CD4-positive, alpha-beta T cell treated with Interleukin-17A for 4 hours (primary cell): ENCODE data around the gene DHRSX.
"Not testable (repeated sequence)": the region's sequence is repeated elsewhere in the genome, so short reads cannot be mapped to it uniquely, and the experiment has no call there.

ENCODE experiments used
- DNase-seq: peaks from one replicate; pipeline ENCODE4 v3.0.0-alpha.2; 2020; ENCODE audit warnings: mixed read lengths

Gene DHRSX

GRCh38 chrX:2474280-2474962 is 26.4 kb downstream of the DHRSX start:
- no peak for DNase-seq

GRCh38 chrX:2473064-2473463 is 27.7 kb downstream of the DHRSX start:
- not testable (repeated sequence) for DNase-seq

DNA sequence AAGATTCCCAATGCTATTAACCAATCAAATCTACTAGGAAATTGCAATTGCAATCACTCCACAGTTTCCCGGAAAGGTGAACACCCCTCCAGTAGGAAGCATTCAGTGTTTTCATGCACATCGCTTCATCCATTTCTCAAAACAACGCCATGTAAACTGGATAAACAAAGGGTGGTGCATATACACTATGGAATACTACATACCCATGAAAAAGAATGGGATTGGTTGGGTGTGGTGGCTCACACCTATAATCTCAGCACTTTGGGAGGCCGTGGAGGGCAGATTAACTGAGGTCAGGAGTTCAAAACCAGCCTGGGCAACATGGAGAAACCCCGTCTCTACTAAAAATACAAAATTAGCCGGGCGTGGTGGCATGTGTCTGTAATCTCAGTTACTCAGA is 29.1 kb downstream of the DHRSX start:
- DNase-seq = no peak

- not testable (repeated sequence) for DNase-seq
Measured at GRCh38 chrX:2471126-2471525, 29.6 kb downstream of the DHRSX start.

DNA sequence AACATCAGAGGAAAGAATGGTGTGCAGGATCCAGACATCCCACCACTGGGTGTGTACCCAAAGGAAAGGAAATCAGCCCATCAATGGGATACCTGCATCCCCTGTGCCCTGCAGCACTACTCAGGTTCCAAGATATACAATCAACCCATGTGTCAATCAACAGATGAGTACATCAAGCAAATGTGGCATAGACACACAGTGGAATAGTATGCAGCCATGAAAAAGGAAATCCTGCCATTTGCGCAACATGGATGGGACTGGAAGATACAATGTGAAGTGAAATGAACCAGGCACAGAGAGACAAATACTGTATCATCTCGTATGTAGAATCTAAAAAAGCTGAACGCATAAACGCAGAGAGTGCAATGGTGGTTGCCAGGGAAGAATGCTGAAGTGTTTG is 30.9 kb downstream of the DHRSX start:
- DNase-seq = not testable (repeated sequence)

- DNase-seq = no peak
Measured at GRCh38 chrX:2469196-2469685, 31.5 kb downstream of the DHRSX start.

- DNase-seq = no peak
Measured at GRCh38 chrX:2468261-2469195, 32.2 kb downstream of the DHRSX start.

DNA sequence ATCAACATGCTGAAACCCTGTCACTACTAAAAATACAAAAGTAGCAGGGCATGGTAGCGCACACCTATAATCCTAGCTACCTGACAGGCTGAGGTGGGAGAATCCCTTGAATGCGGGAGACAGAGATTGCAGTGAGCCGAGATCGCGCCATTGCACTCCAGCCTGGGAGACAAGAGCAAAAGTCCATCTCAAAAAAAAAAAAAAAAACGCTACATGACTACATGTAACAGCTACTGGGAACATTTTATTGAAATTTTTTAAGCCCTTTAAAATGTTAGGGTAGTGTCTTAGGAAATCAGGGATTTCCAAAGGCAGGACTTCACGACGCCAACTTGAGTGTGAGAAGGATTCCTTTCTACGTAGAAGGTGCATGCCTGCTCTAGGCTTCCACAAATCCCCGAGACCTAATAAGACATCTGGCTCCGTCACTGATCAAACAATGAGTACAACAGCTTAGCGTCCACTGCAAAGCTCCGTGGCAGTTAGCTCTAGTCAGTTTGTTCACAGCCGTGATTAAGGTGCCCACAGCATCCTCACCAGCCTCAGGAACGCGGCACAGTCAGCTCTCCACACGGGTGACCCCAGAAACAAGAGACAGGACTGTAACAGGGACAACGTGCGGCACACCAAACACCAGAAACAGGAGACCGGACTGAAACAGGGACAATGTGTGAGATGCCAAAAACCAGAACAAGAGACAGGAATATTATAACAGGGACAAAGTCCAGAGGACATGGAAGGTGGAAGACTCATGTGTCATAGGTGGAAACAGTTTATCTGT is 33.7 kb downstream of the DHRSX start:
- DNase-seq = no peak

GRCh38 chrX:2464677-2465166 is 36.1 kb downstream of the DHRSX start:
- no peak for DNase-seq

DNA sequence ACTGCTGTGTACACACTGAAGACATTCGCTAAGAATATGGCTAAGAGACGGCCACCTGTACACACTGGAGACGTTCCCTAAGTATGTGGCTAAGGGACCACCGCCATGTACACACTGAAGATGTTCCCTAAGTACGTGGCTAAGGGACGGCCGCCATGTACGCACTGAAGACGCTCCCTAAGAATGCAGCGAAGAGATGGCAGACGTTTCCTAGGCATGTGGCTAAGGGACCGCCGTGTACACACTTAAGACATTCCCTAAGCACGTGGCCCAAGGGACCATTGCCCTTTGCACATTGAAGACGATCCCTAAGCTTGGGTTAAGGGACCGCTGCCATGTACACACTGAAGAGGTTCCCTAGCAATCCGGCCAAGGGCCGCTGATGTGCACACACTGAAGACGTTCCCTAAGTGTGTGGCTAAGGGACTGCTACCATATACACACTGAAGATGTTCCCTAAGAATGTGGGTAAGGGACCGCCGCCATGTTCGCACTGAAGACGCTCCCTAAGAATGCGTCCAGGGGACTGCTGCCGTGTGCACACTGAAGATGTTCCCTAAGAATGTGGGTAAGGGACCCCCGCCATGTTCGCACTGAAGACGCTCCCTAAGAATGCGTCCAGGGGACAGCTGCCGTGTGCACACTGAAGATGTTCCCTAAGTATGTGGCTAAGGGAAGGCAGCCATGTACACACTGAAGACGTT is 36.7 kb downstream of the DHRSX start:
- DNase-seq = no peak

DNA sequence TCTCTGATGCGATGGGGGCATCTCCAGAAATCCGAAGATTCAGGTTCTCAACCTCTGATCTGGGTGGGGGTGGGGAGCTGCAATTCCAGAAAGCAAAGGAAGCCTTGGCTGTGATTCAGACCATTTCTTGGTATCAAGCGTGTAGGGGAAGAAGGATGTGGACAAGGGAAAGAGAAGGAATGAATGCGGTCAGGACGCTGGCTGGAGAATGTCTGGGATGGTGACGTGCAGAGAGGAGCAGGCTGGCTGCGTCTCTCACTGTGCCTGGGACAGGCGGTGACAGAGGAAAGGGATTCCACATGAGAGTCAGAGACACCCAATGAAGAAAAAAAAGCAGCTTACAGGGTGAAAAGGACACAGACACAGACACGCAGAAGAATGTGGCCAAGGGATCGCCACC is 37.3 kb downstream of the DHRSX start:
- DNase-seq = not testable (repeated sequence)

DNA sequence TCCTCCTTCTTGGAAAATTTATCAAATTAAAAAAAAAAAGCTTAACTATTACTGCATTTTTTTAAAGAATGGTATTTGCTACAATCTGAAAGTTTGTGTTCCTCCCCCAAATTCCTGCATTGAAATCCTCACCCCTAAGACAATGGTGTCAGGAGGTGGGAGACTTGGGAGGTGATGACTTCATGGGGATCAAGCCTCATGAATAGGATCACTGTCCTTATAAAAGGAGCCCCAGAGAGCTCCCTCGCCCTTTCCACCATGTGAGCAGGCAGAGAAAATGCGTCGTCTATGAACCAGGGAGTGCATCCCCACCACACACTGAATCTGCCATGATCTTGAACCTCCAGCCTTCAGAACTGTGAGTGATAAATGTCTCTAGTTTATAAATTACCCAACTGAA is 38.0 kb downstream of the DHRSX start:
- no peak for DNase-seq

DNA sequence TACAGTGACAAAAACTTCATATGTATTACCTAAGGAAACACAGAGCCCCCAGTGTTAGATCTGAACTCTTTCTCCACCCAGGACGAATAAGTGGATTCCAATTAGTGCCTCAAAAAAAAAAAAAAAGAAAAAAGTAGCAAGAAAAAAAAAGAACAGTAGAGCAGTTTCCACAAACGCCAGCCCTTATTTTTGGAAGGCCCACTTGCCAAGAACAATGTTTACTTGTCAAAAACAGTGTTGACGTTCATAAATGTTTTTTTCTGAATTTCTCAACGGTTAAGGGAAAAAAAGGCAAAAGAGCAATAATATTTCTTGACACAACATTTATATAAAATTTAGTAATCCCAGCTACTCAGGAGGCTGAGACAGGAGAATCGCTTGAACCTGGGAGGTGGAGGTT is 38.7 kb downstream of the DHRSX start:
- DNase-seq = no peak

- no peak for DNase-seq
Measured at GRCh38 chrX:2461711-2462016, 39.1 kb downstream of the DHRSX start.

DNA sequence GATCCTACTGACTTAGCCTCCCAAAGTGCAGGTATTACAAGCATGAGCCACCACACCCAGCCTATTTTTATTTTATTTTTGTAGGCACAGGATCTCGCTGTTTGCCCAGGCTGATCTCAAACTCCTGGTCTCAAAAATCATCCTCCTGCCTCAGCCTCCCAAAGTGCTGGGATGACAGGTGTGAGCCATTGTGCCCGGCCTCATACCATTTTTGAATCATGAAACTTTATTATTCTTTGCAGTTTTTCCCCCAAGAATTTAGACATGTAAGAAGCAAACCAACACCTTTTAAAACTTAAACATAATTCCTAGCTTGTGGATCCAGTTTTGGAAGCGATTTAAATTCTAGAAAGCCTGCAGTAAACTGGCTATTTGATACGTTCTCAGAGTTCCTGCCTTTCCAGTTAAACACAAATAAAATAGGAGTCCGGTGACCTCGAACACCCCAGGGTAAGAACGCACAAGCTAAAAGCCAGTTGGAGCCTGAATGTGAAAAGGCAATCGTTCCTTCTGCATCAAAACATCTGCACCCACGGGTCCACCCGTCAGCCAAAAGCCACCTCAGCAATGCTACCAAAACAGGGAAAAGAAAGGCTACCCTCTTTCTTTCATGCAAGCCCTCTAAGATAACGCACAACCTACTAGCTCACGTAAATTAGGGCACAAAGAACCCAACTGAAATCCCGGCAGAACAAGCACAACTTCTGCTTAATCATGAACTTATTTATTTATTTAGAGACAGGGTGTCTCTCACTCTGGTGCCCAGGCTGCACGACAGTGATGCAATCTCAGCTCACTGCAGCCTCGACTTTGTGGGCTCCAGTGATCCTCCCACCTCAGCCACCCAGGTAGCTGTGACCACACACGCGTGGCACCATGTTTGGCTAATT is 39.7 kb downstream of the DHRSX start:
- DNase-seq = not testable (repeated sequence)

DNA sequence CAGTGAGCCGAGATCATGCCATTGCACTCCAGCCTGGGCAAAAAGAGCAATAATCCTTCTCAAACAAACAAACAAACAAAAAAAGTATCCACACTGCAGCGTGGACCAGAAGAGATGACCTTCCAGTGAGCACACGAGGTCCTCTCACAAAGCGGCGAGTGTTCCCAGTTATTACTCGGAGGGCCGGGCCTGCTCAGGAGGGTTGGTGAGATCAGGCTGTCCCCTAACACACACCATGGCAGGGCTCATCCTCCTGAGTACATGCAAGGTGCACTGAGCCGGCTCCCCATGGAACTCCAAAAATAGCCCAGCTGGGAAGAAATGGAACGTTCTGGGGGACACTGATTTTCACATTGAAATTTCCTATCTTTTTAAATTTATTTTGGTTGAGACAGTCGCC is 40.7 kb downstream of the DHRSX start:
- DNase-seq = not testable (repeated sequence)

- DNase-seq = no peak
Measured at GRCh38 chrX:2458309-2458708, 42.5 kb downstream of the DHRSX start.

- DNase-seq = no peak
Measured at GRCh38 chrX:2457289-2458133, 43.3 kb downstream of the DHRSX start.

DNA sequence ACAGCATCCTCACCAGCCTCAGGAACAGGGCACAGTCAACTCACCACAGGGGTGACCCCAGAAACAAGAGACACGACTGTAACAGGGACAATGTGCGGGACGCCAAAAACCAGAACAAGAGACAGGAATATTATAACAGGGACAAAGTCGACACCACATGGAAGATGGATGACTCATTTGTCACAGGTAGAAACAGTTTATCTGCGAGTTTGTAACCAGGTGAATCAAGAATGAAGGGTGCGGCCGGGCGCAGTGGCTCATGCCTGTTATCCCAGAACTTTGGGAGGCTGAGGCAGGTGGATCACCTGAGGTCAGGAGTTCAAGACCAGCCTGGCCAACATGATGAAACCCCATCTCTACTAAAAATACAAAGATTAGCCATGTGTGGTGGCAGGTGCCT is 44.7 kb downstream of the DHRSX start:
- DNase-seq = not testable (repeated sequence)

DNA sequence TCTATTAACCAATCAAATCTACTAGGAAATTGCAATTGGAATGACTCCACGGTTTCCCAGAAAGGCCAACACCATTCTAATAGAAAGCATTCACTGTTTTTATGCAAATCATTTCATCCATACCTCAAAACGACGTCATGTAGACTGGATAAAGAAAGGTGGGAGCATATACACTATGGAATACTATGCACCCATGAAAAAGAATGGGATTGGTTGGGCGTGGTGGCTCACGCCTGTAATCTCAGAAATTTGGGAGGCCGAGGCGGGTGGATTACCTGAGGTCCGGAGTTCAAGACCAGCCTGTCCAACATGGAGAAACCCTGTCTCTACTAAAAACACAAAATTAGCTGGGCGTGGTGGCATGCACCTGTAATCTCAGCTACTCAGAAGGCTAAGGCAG is 46.2 kb downstream of the DHRSX start:
- DNase-seq = not testable (repeated sequence)
